Gastrocnemius medialis (tissue), 4 donors: Measurements from ENCODE around the gene EVI5. TPM values are rescaled to one million over a fixed set of nuclear protein-coding genes. Genes with fewer than 3 reads are reported as not detected.

Experiments
- ATAC-seq, 2 donors: fragments of 150-250 bp; one replicate each; pipeline ENCODE4 v1.9.1; 2016
- DNase-seq, 2 donors: peaks; one replicate each; pipeline ENCODE4 v3.0.0-alpha.2; 2019
- H3K27ac ChIP-seq, 4 donors: fragments of 200-600 bp; sonication (generic); 1 replicate in 1 of 4; 2 replicates in 3 of 4; pipeline ENCODE4 v1.5.1; 2016 to 2018; ENCODE audit warnings: mild to moderate bottlenecking in 2 of 4, moderate library complexity in 1 of 4
- H3K27me3 ChIP-seq, 3 donors: fragments of 200-600 bp; sonication (generic) in 2 of 3; 1 replicate in 1 of 3; 2 replicates in 2 of 3; pipeline versions ENCODE4 v1.5.1 to v1.6.0; 2016 to 2019; ENCODE audit warnings: mild to moderate bottlenecking in 1 of 3, moderate library complexity in 1 of 3
- H3K36me3 ChIP-seq, 2 donors: fragments of 200-600 bp; sonication (generic) in 1 of 2; one replicate each; pipeline ENCODE4 v1.5.1; 2017 to 2018
- H3K4me1 ChIP-seq, 2 donors: fragments of 200-600 bp; sonication (generic) in 1 of 2; one replicate each; pipeline ENCODE4 v1.5.1; 2016 to 2017; ENCODE audit warnings: mild to moderate bottlenecking in 2 of 2
- H3K4me3 ChIP-seq, 4 donors: fragments of 200-600 bp; sonication (generic) in 3 of 4; 1 replicate in 1 of 4; 2 replicates in 3 of 4; pipeline ENCODE4 v1.5.1; 2016 to 2019; ENCODE audit warnings: mild to moderate bottlenecking in 2 of 4
- H3K9me3 ChIP-seq, 3 donors: fragments of 200-600 bp; sonication (generic) in 2 of 3; 1 replicate in 1 of 3; 2 replicates in 2 of 3; pipeline ENCODE4 v1.5.1; 2016 to 2019
- POLR2A ChIP-seq, 2 donors: fragments of 450-650 bp; IDR thresholded peaks; one replicate each; pipeline ENCODE4 v1.6.1; 2017; ENCODE audit warnings: antibody characterized with exemption in 2 of 2, mild to moderate bottlenecking in 2 of 2, moderate library complexity in 2 of 2
- in situ Hi-C, 4 donors: fragments of 200-750 bp; cut with MboI; loops; one replicate each; pipeline versions ENCODE4 v1.15.0 to v1.8.0; 2017; ENCODE audit warnings: low sequenced_read_pairs in 4 of 4
- intact Hi-C: fragments of 100-400 bp; cut with DNase I; formaldehyde crosslinking; loops from one replicate; pipeline ENCODE4 v1.15.1; 2023; ENCODE audit warnings: low total_unique reads
- total RNA-seq, 4 donors: library from RNA; depleted of rRNA; stranded (reverse); fragments of >200 nt; gene quantifications; one replicate each; pipeline versions ENCODE4 v1.1.0 to v1.2.3, GENCODE V29; 2016
- TF ChIP-seq, protein P1 (sequence below), 5 experiments: fragments of 450-650 bp in 3 of 5; fragments of 200-600 bp in 2 of 5; sonication (generic) in 2 of 5; IDR thresholded peaks in 4 of 5; conservative IDR thresholded peaks in 1 of 5; 1 replicate in 4 of 5; 2 replicates in 1 of 5; pipeline ENCODE4 v1.5.1; 2016 to 2019; ENCODE audit warnings: antibody characterized with exemption in 5 of 5, mild to moderate bottlenecking in 3 of 5, moderate library complexity in 3 of 5

Gene EVI5
- total RNA-seq, 4 donors from 2014 or later: 4.6 to 12.5 (median 8.2) TPM

- no peaks in the 10 kb centered on the region for H3K9me3 ChIP-seq
- H3K4me1 ChIP-seq: peaks cover 10 to 15% of the 10 kb centered on the region in 2 donors
- in situ Hi-C loops: no loop called here
- TF ChIP-seq, protein P1, sequence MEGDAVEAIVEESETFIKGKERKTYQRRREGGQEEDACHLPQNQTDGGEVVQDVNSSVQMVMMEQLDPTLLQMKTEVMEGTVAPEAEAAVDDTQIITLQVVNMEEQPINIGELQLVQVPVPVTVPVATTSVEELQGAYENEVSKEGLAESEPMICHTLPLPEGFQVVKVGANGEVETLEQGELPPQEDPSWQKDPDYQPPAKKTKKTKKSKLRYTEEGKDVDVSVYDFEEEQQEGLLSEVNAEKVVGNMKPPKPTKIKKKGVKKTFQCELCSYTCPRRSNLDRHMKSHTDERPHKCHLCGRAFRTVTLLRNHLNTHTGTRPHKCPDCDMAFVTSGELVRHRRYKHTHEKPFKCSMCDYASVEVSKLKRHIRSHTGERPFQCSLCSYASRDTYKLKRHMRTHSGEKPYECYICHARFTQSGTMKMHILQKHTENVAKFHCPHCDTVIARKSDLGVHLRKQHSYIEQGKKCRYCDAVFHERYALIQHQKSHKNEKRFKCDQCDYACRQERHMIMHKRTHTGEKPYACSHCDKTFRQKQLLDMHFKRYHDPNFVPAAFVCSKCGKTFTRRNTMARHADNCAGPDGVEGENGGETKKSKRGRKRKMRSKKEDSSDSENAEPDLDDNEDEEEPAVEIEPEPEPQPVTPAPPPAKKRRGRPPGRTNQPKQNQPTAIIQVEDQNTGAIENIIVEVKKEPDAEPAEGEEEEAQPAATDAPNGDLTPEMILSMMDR (IDR thresholded peaks at IDR 0.05 in 4 of 5, conservative IDR thresholded peaks at IDR 0.05 in 1 of 5): no peak
- no peak for TF ChIP-seq POLR2A (IDR thresholded peaks at IDR 0.05)
- no peak overlapping the region for H3K4me3 ChIP-seq
- no peak for DNase-seq
- H3K27ac ChIP-seq: no peak overlapping the region
- no peak for ATAC-seq
- intact Hi-C loops: no loop called here
- H3K27me3 ChIP-seq: no peaks in the 10 kb centered on the region
- H3K36me3 ChIP-seq: no peaks in the 10 kb centered on the region
These were observed 30.2 kb downstream of the EVI5 start for GRCh38 chr1:92754719-92755050.

- Histone ChIP-seq H3K36me3 (no peaks in the 10 kb centered on the region), H3K4me3 (no peak overlapping the region), H3K9me3 (no peaks in the 10 kb centered on the region), H3K27ac (no peak overlapping the region), H3K4me1 (peaks cover 10 to 15% of the 10 kb centered on the region in 2 donors), H3K27me3 (no peaks in the 10 kb centered on the region)
- ATAC-seq (no peak), DNase-seq (no peak)
- intact Hi-C loops (no loop called here), in situ Hi-C loops (no loop called here)
- TF ChIP-seq POLR2A (IDR thresholded peaks at IDR 0.05): no peak
- TF ChIP-seq, protein P1 (IDR thresholded peaks at IDR 0.05 in 4 of 5, conservative IDR thresholded peaks at IDR 0.05 in 1 of 5): no peak
These were observed 30.7 kb downstream of the EVI5 start for GRCh38 chr1:92754000-92754718.

- in situ Hi-C loops (no loop called here), intact Hi-C loops (no loop called here)
- TF ChIP-seq, protein P1 (IDR thresholded peaks at IDR 0.05 in 4 of 5, conservative IDR thresholded peaks at IDR 0.05 in 1 of 5): no peak
- no peak for TF ChIP-seq POLR2A (IDR thresholded peaks at IDR 0.05)
- Histone ChIP-seq H3K27ac (no peak overlapping the region), H3K4me1 (peaks cover 15 to 18% of the 10 kb centered on the region in 2 donors), H3K27me3 (no peaks in the 10 kb centered on the region), H3K9me3 (no peaks in the 10 kb centered on the region), H3K4me3 (no peak overlapping the region), H3K36me3 (no peaks in the 10 kb centered on the region)
- ATAC-seq (no peak), DNase-seq (no peak)
These were observed 32.2 kb downstream of the EVI5 start for GRCh38 chr1:92752719-92753118.

DNA sequence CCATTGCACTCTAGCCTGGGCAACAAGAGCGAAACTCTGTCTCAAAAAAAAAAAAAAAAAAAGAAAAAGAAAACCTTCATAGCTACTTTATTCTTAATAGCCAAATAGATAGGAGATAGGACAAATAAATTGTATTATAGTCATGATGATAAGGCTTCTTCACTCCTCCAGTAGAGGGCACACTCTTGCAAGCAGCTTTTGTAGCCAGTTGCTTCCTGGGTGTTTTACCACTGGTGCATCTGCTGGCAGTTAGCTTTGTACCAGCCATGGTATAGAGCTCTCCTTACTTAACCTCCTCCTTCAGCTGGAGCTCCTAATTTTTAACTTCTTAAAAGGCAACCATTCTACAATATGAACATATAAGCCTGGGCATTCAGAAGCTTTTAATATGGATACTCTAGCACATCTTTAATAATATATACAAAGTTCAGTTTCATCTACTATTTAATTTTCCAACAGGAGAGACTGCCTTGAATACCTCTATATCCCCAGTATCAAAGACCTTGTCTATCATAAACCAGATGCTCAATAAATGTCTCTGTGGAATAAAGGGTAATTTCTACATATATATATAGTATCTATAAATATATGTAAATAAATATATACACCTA is 35.8 kb downstream of the EVI5 start:
- Histone ChIP-seq H3K4me1 (peaks cover 3 to 11% of the 10 kb centered on the region in 2 donors), H3K4me3 (no peak overlapping the region), H3K27me3 (no peaks in the 10 kb centered on the region), H3K36me3 (no peaks in the 10 kb centered on the region), H3K9me3 (no peaks in the 10 kb centered on the region), H3K27ac (no peak overlapping the region)
- in situ Hi-C loops: no loop called here
- no peak for DNase-seq
- TF ChIP-seq, protein P1 (IDR thresholded peaks at IDR 0.05 in 4 of 5, conservative IDR thresholded peaks at IDR 0.05 in 1 of 5): peak; percentile 12 to 60 (median 38)
- no peak for TF ChIP-seq POLR2A (IDR thresholded peaks at IDR 0.05)
- intact Hi-C loops: loop anchor here (1.0 to 5.0 kb wide), 2 partner anchors 33 to 69 kb away; no protein-coding TSS in a partner anchor
- peak in 1 of 2 donors; percentile 83 for ATAC-seq
